K562 (cell line): Measurements from ENCODE around the gene FRK. TPM values are rescaled to one million over a fixed set of nuclear protein-coding genes. Genes with fewer than 3 reads are reported as not detected.

ENCODE experiments used
- ATAC-seq: fragments of 200-7000 bp; cut with Tn5 transposase; 3 replicates; pipeline ENCODE4 v1.9.1; 2020; ENCODE audit warnings: moderate library complexity
- BruUV-seq: library from RNA; stranded (reverse); fragments of 400-500 nt; replicated peaks from 2 replicates; lab custom pipeline; 2021; lab: Mats Ljungman, UMichigan
- CTCF ChIA-PET: fragments of 300-600 bp; formaldehyde crosslinking; extraction: SDS; loops from one replicate; lab custom pipeline; 2021; ENCODE audit warnings: low intra/inter-chr PET ratio; lab: Yijun Ruan, JAX
- POLR2A ChIA-PET: fragments of 300-600, 350-650 bp; sonication (Branson Sonifier 250); formaldehyde crosslinking; extraction: SDS; loops from one replicate; lab custom pipeline; 2021; ENCODE audit warnings: antibody characterized with exemption, inconsistent platforms; lab: Yijun Ruan, JAX
- DNase-seq, 4 experiments: peaks; one replicate each; pipeline versions ENCODE4 v3.0.0 to v3.0.0-alpha.2; 2011 to 2018; ENCODE audit warnings: low spot score in 3 of 4, mixed read lengths in 3 of 4; ENCODE audit errors: extremely low read depth in 1 of 4
- FAIRE-seq: peaks from 2 replicates; lab custom pipeline; 2011; peaks lifted over from hg19 to GRCh38; lab: Jason Lieb, UNC
- H2AFZ ChIP-seq: 2 replicates; pipeline ENCODE4 v1.6.0; 2011; ENCODE audit warnings: low read depth, low read length, control low read depth, inconsistent platforms
- H3K27ac ChIP-seq: fragments of 200-600 bp; 3 replicates; pipeline ENCODE4 v1.8.0; 2011; ENCODE audit warnings: low read depth, mild to moderate bottlenecking, control low read depth, inconsistent platforms, low read length, moderate library complexity, mixed read lengths; ENCODE audit errors: extremely low read depth
- H3K27me3 ChIP-seq, 2 experiments: fragments of 300-600 bp in 1 of 2; 2 replicates in 1 of 2; 3 replicates in 1 of 2; pipeline versions ENCODE4 v1.6.0 to v1.8.0; 2011; ENCODE audit warnings: inconsistent platforms in 2 of 2, low read length in 2 of 2, mild to moderate bottlenecking in 1 of 2, mixed read lengths in 1 of 2, moderate library complexity in 1 of 2; ENCODE audit not compliant: control insufficient read depth in 2 of 2, insufficient read depth in 2 of 2
- H3K36me3 ChIP-seq: fragments of 300-600 bp; 3 replicates; pipeline ENCODE4 v1.8.0; 2011; ENCODE audit warnings: mild to moderate bottlenecking, low read length, inconsistent platforms; ENCODE audit not compliant: control insufficient read depth, insufficient read depth
- H3K4me1 ChIP-seq, 2 experiments: fragments of 200-600 bp in 1 of 2; replicated peaks in 1 of 2; 2 replicates in 1 of 2; 3 replicates in 1 of 2; pipeline versions ENCODE4 v1.5.1 to v1.8.0; 2011; ENCODE audit warnings: inconsistent platforms in 2 of 2, low read length in 2 of 2, mild to moderate bottlenecking in 1 of 2, mixed read lengths in 1 of 2, moderate library complexity in 1 of 2; ENCODE audit not compliant: control insufficient read depth in 2 of 2, insufficient read depth in 2 of 2
- H3K4me2 ChIP-seq: 2 replicates; pipeline ENCODE4 v1.6.1; 2011; ENCODE audit warnings: low read length, control low read depth, inconsistent platforms, mixed read lengths; ENCODE audit not compliant: insufficient read depth
- H3K4me3 ChIP-seq: fragments of 200-600 bp; sonication (generic), shearing (Covaris generic); 2 replicates; pipeline ENCODE4 v1.5.1; 2016; ENCODE audit warnings: control low read depth, inconsistent platforms
- H3K79me2 ChIP-seq: fragments of 200-600 bp; 3 replicates; pipeline ENCODE4 v1.8.0; 2011; ENCODE audit warnings: low read length, inconsistent platforms; ENCODE audit not compliant: control insufficient read depth, insufficient read depth
- H3K9ac ChIP-seq, 2 experiments: 2 replicates each; pipeline versions ENCODE4 v1.6.0 to v1.6.1; 2011; ENCODE audit warnings: low read depth in 2 of 2, low read length in 2 of 2, control low read depth in 1 of 2, inconsistent platforms in 1 of 2, mild to moderate bottlenecking in 1 of 2, mixed read lengths in 1 of 2; ENCODE audit not compliant: insufficient read depth in 1 of 2
- H3K9me1 ChIP-seq: one replicate; pipeline ENCODE4 v1.6.0; 2011; ENCODE audit warnings: inconsistent platforms, mild to moderate bottlenecking, low read length, moderate library complexity; ENCODE audit not compliant: control insufficient read depth, insufficient read depth
- H3K9me3 ChIP-seq: replicated peaks from 2 replicates; pipeline ENCODE4 v1.5.1; 2011; ENCODE audit warnings: low read depth, low read length, inconsistent platforms; ENCODE audit not compliant: control insufficient read depth, insufficient read depth
- H4K20me1 ChIP-seq: replicated peaks from 2 replicates; pipeline ENCODE4 v1.6.1; 2011; ENCODE audit warnings: low read length, inconsistent platforms, mixed read lengths; ENCODE audit not compliant: control insufficient read depth, insufficient read depth
- CEBPB ChIP-seq: fragments of 450-650 bp; IDR thresholded peaks from 2 replicates; pipeline ENCODE4 v1.6.1; 2016; ENCODE audit warnings: missing genetic modification characterization, missing compliant biosample characterization
- CEBPG ChIP-seq, 3 experiments: fragments of 200-800 bp in 1 of 3; sonication (Bioruptor generic) in 1 of 3; sonication (generic) in 1 of 3; formaldehyde crosslinking in 1 of 3; IDR thresholded peaks in 2 of 3; conservative IDR thresholded peaks in 1 of 3; 2 replicates each; pipeline versions ENCODE4 v1.6.1 to v1.8.0; 2016 to 2022; ENCODE audit warnings: missing compliant biosample characterization in 2 of 3, missing genetic modification characterization in 2 of 3, mild to moderate bottlenecking in 1 of 3, missing genetic modification reagents in 1 of 3
- CHD2 ChIP-seq: IDR thresholded peaks from 2 replicates; pipeline ENCODE4 v1.6.1; 2011; ENCODE audit warnings: low read depth, low read length
- FOXA3 ChIP-seq, 2 experiments: fragments of 450-650 bp in 1 of 2; sonication (generic) in 1 of 2; formaldehyde crosslinking; IDR thresholded peaks in 1 of 2; conservative IDR thresholded peaks in 1 of 2; 2 replicates each; pipeline versions ENCODE4 v1.4.0 to v1.8.0; 2020 to 2022; ENCODE audit warnings: mild to moderate bottlenecking in 2 of 2, missing genetic modification reagents in 1 of 2
- PPARD ChIP-seq: fragments of 250-450 bp; sonication (Bioruptor Pico); IDR thresholded peaks from 2 replicates; pipeline ENCODE4 v1.8.0; 2022; ENCODE audit warnings: inconsistent platforms, mild to moderate bottlenecking, moderate library complexity
- RAD21 ChIP-seq, 2 experiments: fragments of 250-450 bp in 1 of 2; fragments of 450-650 bp in 1 of 2; sonication (Bioruptor Pico) in 1 of 2; formaldehyde crosslinking in 1 of 2; IDR thresholded peaks in 1 of 2; conservative IDR thresholded peaks in 1 of 2; 2 replicates each; pipeline versions ENCODE4 v1.4.0 to v1.8.0; 2020 to 2022; ENCODE audit warnings: mild to moderate bottlenecking in 2 of 2, moderate library complexity in 1 of 2
- RFX7 ChIP-seq: fragments of 250-450 bp; sonication (Bioruptor Pico); IDR thresholded peaks from 2 replicates; pipeline ENCODE4 v1.5.1; 2021; ENCODE audit warnings: mild to moderate bottlenecking
- ZNF445 ChIP-seq: fragments of 250-450 bp; sonication (Bioruptor Pico); IDR thresholded peaks from 2 replicates; pipeline ENCODE4 v1.4.0; 2020; ENCODE audit warnings: low read depth, mild to moderate bottlenecking, moderate library complexity
- WGBS: fragments of 100-300 bp; shearing (Covaris generic); methylation state at CpG from one replicate; pipeline ENCODE4 v1.1.6; 2016; ENCODE audit warnings: low coverage, mixed read lengths; ENCODE audit not compliant: insufficient coverage; ENCODE audit errors: missing lambda C conversion rate; 5-methylcytosine and 5-hydroxymethylcytosine counted together
- in situ Hi-C: fragments of 300-500 bp; cut with MboI; formaldehyde crosslinking; loops from 4 replicates; pipeline ENCODE4 v1.15.0; 2018; ENCODE audit warnings: inconsistent platforms, mixed read lengths
- intact Hi-C: fragments of 100-400 bp; cut with micrococcal nuclease; formaldehyde crosslinking; loops from 2 replicates; pipeline ENCODE4 v1.14.2; 2022
- polyA plus RNA-seq, 8 experiments: library from polyadenylated mRNA; depleted of rRNA in 4 of 8; stranded (reverse) in 5 of 8; unstranded in 3 of 8; fragments of >200 nt; fragmentation: Nextera tagmentation in 2 of 8; fragmentation: Illumina TruSeq in 1 of 8; extraction: Ambion mirVana in 2 of 8; extraction: Trizol in 1 of 8; gene quantifications; 2 replicates each; pipeline versions ENCODE4 v1.2.1 to v1.2.3, GENCODE V29; 2011 to 2014; ENCODE audit warnings: inconsistent platforms in 1 of 8, missing spikeins in 1 of 8
- total RNA-seq, 7 experiments: library from RNA; depleted of rRNA in 6 of 7; stranded (reverse); fragments of >200 nt in 6 of 7; fragmentation: Illumina TruSeq in 2 of 7; extraction: Trizol in 2 of 7; gene quantifications; 2 replicates each; pipeline versions ENCODE4 v1.2.1 to v1.2.3, GENCODE V29; 2011 to 2021; ENCODE audit warnings: low replicate concordance in 1 of 7

FRK gene
- total and polyA plus RNA-seq, 9 of the 15 experiments (the other 6 are each of a cell fraction or from before 2014, with no cell fraction given): 0.01 to 0.29 (median 0.09) TPM

GRCh38 chr6:116012471-116012949 lies 48.2 kb downstream of the FRK start:
- no peaks in the 10 kb centered on the region for H3K36me3 ChIP-seq
- BruUV-seq: no TSS peak
- no peaks in the 10 kb centered on the region for H3K79me2 ChIP-seq
- no peaks in the 10 kb centered on the region for H3K4me1 ChIP-seq
- intact Hi-C loops: no loop called here
- H3K9me1 ChIP-seq: no peaks in the 10 kb centered on the region
- WGBS: 0% methylated on average over 1 of the region's 1 CpG
- CTCF ChIA-PET: no interaction called here
- no peak overlapping the region for H3K9ac ChIP-seq
- ATAC-seq (no peak), FAIRE-seq (no peak), DNase-seq (no peak)
- POLR2A ChIA-PET: no interaction called here
- H2AFZ ChIP-seq: no peak overlapping the region
- H3K27me3 ChIP-seq: no peaks in the 10 kb centered on the region
- TF ChIP-seq ZNF445 (CRISPR knock-in tag): no peak
- no peak for TF ChIP-seq RAD21 (CRISPR knock-in tag; conservative IDR thresholded peaks at IDR 0.05 in 1 of 2, IDR thresholded peaks at IDR 0.05 in 1 of 2)
- 0 out of 4 replicates have a peak, but pooled peaks of 1 of the 2 experiments have one; percentile 9 for TF ChIP-seq FOXA3 (CRISPR knock-in tag; conservative IDR thresholded peaks at IDR 0.05 in 1 of 2, IDR thresholded peaks at IDR 0.05 in 1 of 2)
- no peak for TF ChIP-seq RFX7 (CRISPR knock-in tag)
- peak; percentile 32; the same call in 1 of the 2 replicates for TF ChIP-seq CEBPB (tag)
- TF ChIP-seq CEBPG (CRISPR knock-in tag; IDR thresholded peaks at IDR 0.05): no peak
- TF ChIP-seq CEBPG (tag; conservative IDR thresholded peaks at IDR 0.05 in 1 of 2, IDR thresholded peaks at IDR 0.05 in 1 of 2): peak in 1 of 2 experiments; percentile 52; a peak in 1 of 4 replicates
- no peak for TF ChIP-seq CHD2
- no peak for TF ChIP-seq PPARD (CRISPR knock-in tag)
- H3K27ac ChIP-seq: no peak overlapping the region
- H3K9me3 ChIP-seq: no peaks in the 10 kb centered on the region
- no peak overlapping the region for H3K4me3 ChIP-seq
- in situ Hi-C loops: no loop called here
- no peaks in the 10 kb centered on the region for H4K20me1 ChIP-seq
- H3K4me2 ChIP-seq: no peak overlapping the region
